Activated CD4-positive, alpha-beta T cell treated with anti-CD3 and anti-CD28 coated beads, Interleukin-2, amount 50 U/mL, for 4 hours (primary cell): Measurements from ENCODE around the gene CSTB.
A peak's percentile ranks its signal among the peaks of the same experiment; 100 is the strongest.

Source experiments
- DNase-seq, 2 experiments: peaks; one replicate each; pipeline ENCODE4 v3.0.0-alpha.2; 2020

CSTB gene

GRCh38 chr21:43810505-43811261, 34.6 kb upstream of the CSTB start:
- DNase-seq: peak; percentile 86 to 90

GRCh38 chr21:43809853-43810504, 33.9 kb upstream of the CSTB start:
- no peak for DNase-seq

GRCh38 chr21:43809346-43809799, 33.3 kb upstream of the CSTB start:
- no peak for DNase-seq

GRCh38 chr21:43808832-43809251, 32.7 kb upstream of the CSTB start:
- no peak for DNase-seq

DNA sequence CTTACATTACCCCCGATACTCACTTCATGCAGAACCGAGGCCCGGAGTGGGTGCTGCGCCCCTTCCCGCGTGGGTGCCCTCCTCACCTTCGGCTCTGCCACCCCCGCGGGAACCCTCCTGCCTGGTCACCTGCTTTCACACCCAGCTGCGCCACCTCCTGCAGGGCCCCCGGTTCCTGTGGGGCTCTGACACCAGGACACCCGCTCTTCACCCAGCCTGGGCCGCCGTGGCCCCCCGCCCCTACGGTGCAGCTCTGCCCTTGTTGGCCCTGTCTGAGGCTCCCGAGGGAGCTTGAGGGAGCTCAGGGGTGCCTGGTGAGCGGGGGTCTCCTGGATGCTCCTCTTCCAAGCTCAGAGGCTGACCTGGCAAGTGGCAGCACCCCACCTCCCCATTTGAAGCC, 32.3 kb upstream of the CSTB start:
- DNase-seq: no peak

DNA sequence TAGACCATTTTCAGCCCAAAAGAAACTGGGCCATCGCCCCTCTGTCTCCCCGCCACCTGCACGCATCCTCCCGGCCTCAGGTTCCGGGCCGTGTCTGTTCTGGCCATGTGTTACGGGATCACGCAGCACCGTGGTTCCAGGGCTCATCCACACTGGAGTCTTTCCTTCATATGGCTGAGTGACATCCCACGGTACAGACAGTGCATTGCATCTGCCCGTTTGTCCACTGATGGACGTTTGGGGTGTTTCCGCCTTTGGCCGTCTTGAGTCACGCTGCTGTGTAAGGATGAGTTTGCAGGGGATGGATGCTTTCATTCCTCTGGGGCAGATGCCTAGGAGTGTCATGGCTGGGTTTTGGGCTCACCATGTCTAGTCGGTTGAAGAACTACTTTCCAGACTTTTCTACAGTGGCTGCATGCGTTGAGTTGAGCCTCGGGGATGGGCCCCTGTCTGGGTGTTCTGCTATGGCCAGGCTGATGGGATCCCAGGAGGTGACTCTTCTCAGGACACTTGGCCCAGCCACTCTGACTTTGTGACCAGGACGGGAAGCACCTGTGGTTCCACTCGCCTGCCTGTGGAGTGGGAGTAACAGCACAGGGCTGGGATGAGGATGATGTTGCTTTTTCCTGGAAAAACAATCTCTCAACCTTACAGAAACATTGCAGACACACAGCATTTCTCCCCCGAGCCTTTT, 30.1 kb upstream of the CSTB start:
- DNase-seq: no peak

GRCh38 chr21:43805275-43805800, 29.2 kb upstream of the CSTB start:
- no peak for DNase-seq

DNA sequence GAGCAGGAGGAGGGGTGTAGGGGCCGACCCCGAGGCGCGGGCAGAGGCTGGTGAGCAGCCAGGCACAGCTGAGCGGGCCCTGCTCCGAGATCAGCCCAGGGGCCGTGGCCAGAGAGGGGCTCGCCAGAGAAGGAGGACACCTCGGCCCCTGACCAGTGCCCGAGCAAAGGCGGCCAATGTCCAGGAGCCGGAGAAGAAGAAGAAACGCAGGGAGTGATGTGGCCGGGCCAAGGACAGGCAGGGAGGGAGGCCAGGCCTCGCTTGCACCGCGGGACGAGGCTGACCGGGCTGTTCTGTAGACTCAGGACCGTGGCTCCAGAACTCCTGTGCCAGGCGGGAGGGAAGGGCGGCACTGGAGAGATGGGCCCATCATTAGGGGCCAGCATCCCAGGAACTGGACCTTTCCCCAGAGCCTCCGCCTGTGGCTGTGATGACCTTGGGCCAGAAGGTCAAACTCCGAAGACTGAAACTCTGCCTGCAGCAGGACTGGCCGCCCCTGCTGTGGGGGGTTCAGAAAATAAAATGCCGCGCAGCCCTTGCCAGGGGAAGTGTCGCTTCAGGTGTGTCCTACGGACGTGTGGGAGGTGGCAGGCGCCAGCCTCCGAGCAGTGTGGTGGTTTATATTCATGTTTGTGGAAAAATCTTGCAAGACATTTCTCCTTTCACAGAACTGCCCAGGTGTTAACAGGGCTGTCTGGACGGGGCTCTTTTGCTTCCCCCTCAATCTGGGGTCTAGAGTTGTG, 27.6 kb upstream of the CSTB start:
- DNase-seq: no peak

DNA sequence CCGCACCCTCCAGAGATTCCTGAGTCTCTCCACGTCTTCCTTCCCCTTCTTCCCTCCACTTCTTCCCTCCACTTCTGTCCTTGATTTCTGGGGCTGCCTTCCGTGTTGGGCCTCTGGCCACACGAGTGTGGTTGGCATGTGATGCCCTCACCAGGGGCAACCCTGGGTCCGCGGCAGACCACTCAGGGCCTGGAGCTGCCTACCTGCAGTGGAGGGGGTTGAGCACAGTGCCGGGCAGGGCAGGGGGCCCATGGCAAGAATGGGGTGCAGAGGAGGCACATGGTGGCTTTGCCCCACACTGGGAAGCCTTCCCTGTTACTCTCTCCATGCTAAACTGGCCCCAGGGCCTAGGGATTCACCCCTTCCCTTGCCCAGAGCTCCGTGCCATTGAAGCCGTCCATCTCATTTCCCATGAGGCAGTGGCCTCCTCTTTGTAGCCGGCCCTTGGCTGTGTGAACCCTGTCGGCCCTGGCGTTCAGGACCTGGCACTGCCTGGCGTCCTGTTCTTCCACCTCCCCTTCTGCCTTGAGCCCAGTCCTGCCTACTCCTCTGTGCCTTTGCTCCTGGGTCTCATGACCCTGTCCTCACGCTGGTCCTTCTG, 26.7 kb upstream of the CSTB start:
- no peak for DNase-seq

DNA sequence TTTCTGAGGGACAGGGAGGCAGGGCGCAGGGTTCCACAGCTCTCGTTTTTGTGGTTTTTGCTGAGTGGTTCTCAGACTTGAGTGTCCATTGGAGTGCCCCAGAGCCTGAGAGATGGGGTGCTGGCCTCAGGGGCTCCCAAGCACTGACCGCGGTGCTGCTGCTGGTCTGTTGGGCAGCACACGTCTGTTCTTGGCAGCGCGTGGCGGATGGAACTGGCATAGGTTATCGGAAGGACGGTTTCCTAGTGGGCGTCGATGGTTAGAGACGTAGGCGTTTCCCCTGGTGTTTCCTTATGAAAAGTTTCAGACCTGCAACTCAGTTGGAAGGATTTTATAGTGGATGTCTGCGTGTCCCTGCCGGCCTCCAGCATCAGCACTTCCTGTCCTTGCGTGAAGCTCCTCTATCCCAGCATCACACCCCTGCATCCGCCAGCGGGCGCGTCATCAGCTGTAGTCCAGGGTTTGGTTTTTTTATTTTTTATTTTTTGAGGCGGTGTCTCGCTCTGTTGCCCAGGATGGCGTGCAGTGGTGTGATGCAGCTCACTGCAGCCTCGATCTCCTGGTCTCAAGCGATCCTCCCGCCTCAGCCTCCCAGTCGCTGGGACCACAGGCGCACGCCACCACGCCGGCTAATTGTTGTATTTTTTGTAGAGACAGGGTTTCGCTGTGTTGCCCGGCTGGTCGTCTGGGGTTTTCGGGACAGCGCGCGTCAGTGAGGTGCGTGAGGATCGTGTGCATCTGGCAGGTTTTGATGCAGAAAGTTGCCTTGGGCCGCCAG, 25.1 kb upstream of the CSTB start:
- DNase-seq: no peak

GRCh38 chr21:43800566-43800965, 24.5 kb upstream of the CSTB start:
- DNase-seq: no peak

- DNase-seq: no peak
These were observed 24.0 kb upstream of the CSTB start for GRCh38 chr21:43800124-43800523.

DNA sequence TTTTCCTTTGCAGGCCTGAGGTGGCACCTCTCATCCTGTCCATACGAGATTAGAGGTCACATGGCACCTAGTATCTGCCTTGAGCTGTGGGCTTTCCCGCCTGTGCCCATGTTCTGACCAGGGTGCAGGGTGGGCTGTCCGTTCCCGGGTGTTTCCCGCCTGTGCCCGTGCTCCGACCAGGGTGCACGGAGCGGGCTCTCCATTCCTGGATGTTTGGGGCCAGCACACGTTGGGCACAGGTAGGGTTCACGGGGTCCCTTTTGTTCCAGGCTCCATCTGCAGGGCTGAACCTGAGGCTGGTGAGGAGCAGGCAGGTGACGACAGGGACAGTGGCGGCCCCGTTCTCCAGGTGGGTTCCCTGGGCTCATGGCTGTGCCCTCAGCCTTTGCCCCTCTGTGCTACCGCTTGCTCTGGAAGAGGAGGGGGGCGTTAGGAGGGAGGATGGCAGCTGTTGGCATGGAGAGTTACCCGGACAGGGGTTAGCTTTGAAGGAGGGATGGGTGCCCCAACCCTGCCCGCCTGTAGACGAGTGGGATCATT, 23.3 kb upstream of the CSTB start:
- DNase-seq: no peak

DNA sequence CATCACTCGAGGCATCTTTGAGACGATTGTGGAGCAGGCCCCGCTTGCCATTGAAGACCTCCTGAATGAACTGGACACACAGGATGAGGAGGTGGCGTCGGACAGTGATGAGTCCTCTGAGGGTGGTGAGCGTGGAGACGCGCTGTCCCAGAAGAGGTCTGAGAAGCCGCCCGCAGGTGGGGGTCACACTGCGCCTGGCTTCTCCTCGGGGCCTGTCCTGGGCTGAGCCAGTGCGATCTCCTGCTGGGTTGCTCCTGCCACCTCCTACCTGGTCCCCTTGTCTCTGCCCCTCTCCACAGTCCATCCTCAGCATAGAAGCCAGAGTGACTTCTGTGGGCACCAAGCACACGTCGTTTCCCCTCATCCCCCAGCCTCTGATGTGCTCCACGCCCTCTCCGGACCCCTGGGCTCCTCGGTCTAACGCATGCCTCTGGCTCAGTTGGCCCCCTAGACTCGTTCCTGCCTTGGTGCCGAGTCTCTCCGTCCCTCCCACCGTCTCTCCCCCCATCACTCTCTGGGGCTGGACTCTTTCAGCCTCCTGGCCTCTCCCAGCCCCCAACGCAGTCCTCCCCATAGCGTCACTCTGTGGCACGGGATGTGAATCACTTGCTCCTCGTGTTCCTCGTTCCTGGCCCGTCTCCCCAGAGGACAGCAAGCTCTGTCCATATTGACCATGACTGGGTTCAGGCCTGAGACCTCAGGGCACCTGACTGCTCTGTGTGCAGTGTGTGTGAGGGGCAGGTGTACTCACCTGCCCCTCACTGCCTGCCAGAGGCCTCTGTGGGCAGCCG, 22.0 kb upstream of the CSTB start:
- DNase-seq: no peak

GRCh38 chr21:43797415-43797814, 21.3 kb upstream of the CSTB start:
- no peak for DNase-seq

DNA sequence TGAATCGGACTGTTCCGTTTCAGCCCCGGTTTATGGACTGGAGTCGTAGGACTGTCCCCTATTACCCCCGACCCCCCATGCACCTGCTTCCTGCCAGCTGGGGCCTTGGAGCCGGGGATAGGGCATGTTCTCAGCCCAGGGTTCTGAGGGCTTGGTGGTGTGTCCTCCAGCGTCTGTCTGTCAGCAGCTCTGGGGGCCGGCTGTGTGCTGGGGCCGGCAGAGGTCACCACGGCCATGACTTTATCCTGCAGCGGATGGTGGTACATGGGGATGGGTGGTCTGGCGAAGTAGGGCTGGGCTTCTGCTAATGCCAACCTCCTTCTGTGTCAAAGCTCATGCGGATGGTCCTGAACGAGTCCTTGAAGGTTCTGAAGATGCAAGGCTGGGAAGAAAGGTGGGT, 18.7 kb upstream of the CSTB start:
- no peak for DNase-seq

GRCh38 chr21:43794311-43794710, 18.2 kb upstream of the CSTB start:
- DNase-seq: no peak

GRCh38 chr21:43793243-43793642, 17.1 kb upstream of the CSTB start:
- DNase-seq: no peak

- no peak for DNase-seq
These were observed 16.3 kb upstream of the CSTB start for GRCh38 chr21:43792406-43792805.

DNA sequence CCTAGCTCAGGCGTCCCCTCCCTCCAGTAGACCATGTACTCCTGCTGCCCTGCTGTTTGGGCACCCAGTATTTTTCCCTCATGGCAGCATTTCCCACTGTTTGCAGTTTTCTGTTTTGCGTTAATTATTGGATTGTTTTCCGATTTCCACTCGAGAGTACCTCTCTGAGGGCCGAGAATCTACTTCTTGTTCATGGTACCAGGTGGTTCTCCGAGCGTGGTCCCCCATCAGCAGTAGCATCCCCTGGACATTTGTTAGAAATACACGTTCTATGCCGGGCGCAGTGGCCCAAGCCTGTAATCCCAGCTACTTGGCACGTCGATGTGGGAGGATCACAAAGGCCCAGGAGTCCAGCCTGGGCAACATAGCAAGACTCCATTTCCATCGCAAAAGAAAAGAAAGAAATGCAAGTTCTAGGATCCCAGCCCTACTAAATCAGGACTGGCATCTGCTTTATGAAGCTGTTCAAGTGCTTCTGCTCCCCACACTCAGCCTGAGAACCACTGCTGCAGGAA, 14.0 kb upstream of the CSTB start:
- DNase-seq: no peak
